Gastrocnemius medialis (tissue), 4 donors: ENCODE data around the gene CFAP45. TPM values are rescaled to one million over a fixed set of nuclear protein-coding genes. Genes with fewer than 3 reads are reported as not detected.
A peak's percentile ranks its signal among the peaks of the same experiment; 100 is the strongest.

Experiments used
- ATAC-seq, 2 donors: fragments of 150-250 bp; one replicate each; pipeline ENCODE4 v1.9.1; 2016
- DNase-seq, 2 donors: peaks; one replicate each; pipeline ENCODE4 v3.0.0-alpha.2; 2019
- H3K27ac ChIP-seq, 4 donors: fragments of 200-600 bp; sonication (generic); 1 replicate in 1 of 4; 2 replicates in 3 of 4; pipeline ENCODE4 v1.5.1; 2016 to 2018; ENCODE audit warnings: mild to moderate bottlenecking in 2 of 4, moderate library complexity in 1 of 4
- H3K27me3 ChIP-seq, 3 donors: fragments of 200-600 bp; sonication (generic) in 2 of 3; 1 replicate in 1 of 3; 2 replicates in 2 of 3; pipeline versions ENCODE4 v1.5.1 to v1.6.0; 2016 to 2019; ENCODE audit warnings: mild to moderate bottlenecking in 1 of 3, moderate library complexity in 1 of 3
- H3K36me3 ChIP-seq, 2 donors: fragments of 200-600 bp; sonication (generic) in 1 of 2; one replicate each; pipeline ENCODE4 v1.5.1; 2017 to 2018
- H3K4me1 ChIP-seq, 2 donors: fragments of 200-600 bp; sonication (generic) in 1 of 2; one replicate each; pipeline ENCODE4 v1.5.1; 2016 to 2017; ENCODE audit warnings: mild to moderate bottlenecking in 2 of 2
- H3K4me3 ChIP-seq, 4 donors: fragments of 200-600 bp; sonication (generic) in 3 of 4; 1 replicate in 1 of 4; 2 replicates in 3 of 4; pipeline ENCODE4 v1.5.1; 2016 to 2019; ENCODE audit warnings: mild to moderate bottlenecking in 2 of 4
- H3K9me3 ChIP-seq, 3 donors: fragments of 200-600 bp; sonication (generic) in 2 of 3; 1 replicate in 1 of 3; 2 replicates in 2 of 3; pipeline ENCODE4 v1.5.1; 2016 to 2019
- POLR2A ChIP-seq, 2 donors: fragments of 450-650 bp; IDR thresholded peaks; one replicate each; pipeline ENCODE4 v1.6.1; 2017; ENCODE audit warnings: antibody characterized with exemption in 2 of 2, mild to moderate bottlenecking in 2 of 2, moderate library complexity in 2 of 2
- in situ Hi-C, 4 donors: fragments of 200-750 bp; cut with MboI; loops; one replicate each; pipeline versions ENCODE4 v1.15.0 to v1.8.0; 2017; ENCODE audit warnings: low sequenced_read_pairs in 4 of 4
- intact Hi-C: fragments of 100-400 bp; cut with DNase I; formaldehyde crosslinking; loops from one replicate; pipeline ENCODE4 v1.15.1; 2023; ENCODE audit warnings: low total_unique reads
- total RNA-seq, 4 donors: library from RNA; depleted of rRNA; stranded (reverse); fragments of >200 nt; gene quantifications; one replicate each; pipeline versions ENCODE4 v1.1.0 to v1.2.3, GENCODE V29; 2016
- TF ChIP-seq, protein P1 (sequence below), 5 experiments: fragments of 450-650 bp in 3 of 5; fragments of 200-600 bp in 2 of 5; sonication (generic) in 2 of 5; IDR thresholded peaks in 4 of 5; conservative IDR thresholded peaks in 1 of 5; 1 replicate in 4 of 5; 2 replicates in 1 of 5; pipeline ENCODE4 v1.5.1; 2016 to 2019; ENCODE audit warnings: antibody characterized with exemption in 5 of 5, mild to moderate bottlenecking in 3 of 5, moderate library complexity in 3 of 5

The CFAP45 gene
- total RNA-seq, 4 donors from 2014 or later: not detected

- DNase-seq: no peak
- intact Hi-C loops (loop anchor here (10.0 kb wide), 1 partner anchor 73 kb away; no protein-coding TSS in a partner anchor), in situ Hi-C loops (no loop called here)
Measured at GRCh38 chr1:159927849-159928431, 28.0 kb upstream of the CFAP45 start.

DNA sequence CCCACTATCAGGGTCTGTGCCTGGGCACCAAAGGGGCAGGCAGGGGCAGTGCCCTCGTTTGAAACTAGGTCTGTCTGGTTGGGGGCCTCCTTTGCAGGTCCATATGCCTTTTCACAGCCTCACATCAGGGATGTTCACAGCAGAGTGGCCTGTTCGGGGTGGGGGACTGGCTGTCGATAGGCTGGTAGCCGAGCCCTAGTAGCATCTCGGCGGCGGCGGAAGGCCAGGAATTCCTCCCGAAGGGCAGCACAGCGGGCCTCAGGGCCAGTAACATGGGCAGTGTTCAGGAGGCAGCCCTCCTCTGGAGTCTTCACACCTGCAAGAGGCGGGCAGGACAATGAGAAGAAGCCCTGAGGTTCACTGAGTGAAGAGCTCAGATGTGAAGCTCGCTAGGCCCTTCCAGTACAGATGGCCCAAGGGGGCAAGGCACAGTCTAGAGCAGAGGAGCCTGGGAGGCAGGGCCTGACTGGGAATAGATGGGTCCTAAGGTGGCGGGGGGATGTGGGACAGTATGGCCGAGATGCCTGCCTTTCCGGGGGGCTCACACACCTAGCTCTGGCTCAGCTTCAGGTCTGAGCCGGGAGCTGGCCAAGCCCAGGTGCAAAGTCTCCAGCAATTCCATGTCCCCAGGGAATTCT is 27.4 kb upstream of the CFAP45 start:
- in situ Hi-C loops: no loop called here
- Histone ChIP-seq H3K9me3 (no peaks in the 10 kb centered on the region), H3K27me3 (peaks cover 16 to 24% (median 19%) of the 10 kb centered on the region in 3 donors), H3K27ac (no peak overlapping the region), H3K36me3 (no peaks in the 10 kb centered on the region), H3K4me3 (no peak overlapping the region), H3K4me1 (peaks cover 0 to 5% of the 10 kb centered on the region in 2 donors)
- intact Hi-C loops: loop anchor here (10.0 kb wide), 1 partner anchor 73 kb away; no protein-coding TSS in a partner anchor
- no peak for DNase-seq
- ATAC-seq: no peak
- TF ChIP-seq, protein P1, sequence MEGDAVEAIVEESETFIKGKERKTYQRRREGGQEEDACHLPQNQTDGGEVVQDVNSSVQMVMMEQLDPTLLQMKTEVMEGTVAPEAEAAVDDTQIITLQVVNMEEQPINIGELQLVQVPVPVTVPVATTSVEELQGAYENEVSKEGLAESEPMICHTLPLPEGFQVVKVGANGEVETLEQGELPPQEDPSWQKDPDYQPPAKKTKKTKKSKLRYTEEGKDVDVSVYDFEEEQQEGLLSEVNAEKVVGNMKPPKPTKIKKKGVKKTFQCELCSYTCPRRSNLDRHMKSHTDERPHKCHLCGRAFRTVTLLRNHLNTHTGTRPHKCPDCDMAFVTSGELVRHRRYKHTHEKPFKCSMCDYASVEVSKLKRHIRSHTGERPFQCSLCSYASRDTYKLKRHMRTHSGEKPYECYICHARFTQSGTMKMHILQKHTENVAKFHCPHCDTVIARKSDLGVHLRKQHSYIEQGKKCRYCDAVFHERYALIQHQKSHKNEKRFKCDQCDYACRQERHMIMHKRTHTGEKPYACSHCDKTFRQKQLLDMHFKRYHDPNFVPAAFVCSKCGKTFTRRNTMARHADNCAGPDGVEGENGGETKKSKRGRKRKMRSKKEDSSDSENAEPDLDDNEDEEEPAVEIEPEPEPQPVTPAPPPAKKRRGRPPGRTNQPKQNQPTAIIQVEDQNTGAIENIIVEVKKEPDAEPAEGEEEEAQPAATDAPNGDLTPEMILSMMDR (IDR thresholded peaks at IDR 0.05 in 4 of 5, conservative IDR thresholded peaks at IDR 0.05 in 1 of 5): no peak
- no peak for TF ChIP-seq POLR2A (IDR thresholded peaks at IDR 0.05)

More at GRCh38 chr1:159927849-159928431, 28.0 kb upstream of the CFAP45 start:
- peaks cover 0 to 3% of the 10 kb centered on the region in 2 donors for H3K4me1 ChIP-seq
- no peak for ATAC-seq
- no peak for TF ChIP-seq POLR2A (IDR thresholded peaks at IDR 0.05)
- TF ChIP-seq, protein P1 (IDR thresholded peaks at IDR 0.05 in 4 of 5, conservative IDR thresholded peaks at IDR 0.05 in 1 of 5): no peak
- H3K4me3 ChIP-seq: no peak overlapping the region
- no peaks in the 10 kb centered on the region for H3K36me3 ChIP-seq
- no peak overlapping the region for H3K27ac ChIP-seq
- no peaks in the 10 kb centered on the region for H3K9me3 ChIP-seq
- peaks cover 16 to 24% (median 19%) of the 10 kb centered on the region in 3 donors for H3K27me3 ChIP-seq

- in situ Hi-C loops: no loop called here
- ATAC-seq: no peak
- peak overlapping the region; percentile 84 to 94 (median 91) for H3K27ac ChIP-seq
- H3K36me3 ChIP-seq: no peaks in the 10 kb centered on the region
- peaks cover 11 to 12% of the 10 kb centered on the region in 2 donors for H3K4me1 ChIP-seq
- intact Hi-C loops: loop anchor here (10.0 kb wide), 1 partner anchor 71 kb away; no protein-coding TSS in a partner anchor
- peaks cover 16 to 24% (median 19%) of the 10 kb centered on the region in 3 donors for H3K27me3 ChIP-seq
- DNase-seq: no peak
- peak overlapping the region; percentile 74 to 77 (median 76) for H3K4me3 ChIP-seq
- no peaks in the 10 kb centered on the region for H3K9me3 ChIP-seq
- TF ChIP-seq POLR2A (IDR thresholded peaks at IDR 0.05): peak in 1 of 2 donors; percentile 39
- TF ChIP-seq, protein P1 (IDR thresholded peaks at IDR 0.05 in 4 of 5, conservative IDR thresholded peaks at IDR 0.05 in 1 of 5): no peak
Measured at GRCh38 chr1:159925719-159926078, 25.7 kb upstream of the CFAP45 start.

DNA sequence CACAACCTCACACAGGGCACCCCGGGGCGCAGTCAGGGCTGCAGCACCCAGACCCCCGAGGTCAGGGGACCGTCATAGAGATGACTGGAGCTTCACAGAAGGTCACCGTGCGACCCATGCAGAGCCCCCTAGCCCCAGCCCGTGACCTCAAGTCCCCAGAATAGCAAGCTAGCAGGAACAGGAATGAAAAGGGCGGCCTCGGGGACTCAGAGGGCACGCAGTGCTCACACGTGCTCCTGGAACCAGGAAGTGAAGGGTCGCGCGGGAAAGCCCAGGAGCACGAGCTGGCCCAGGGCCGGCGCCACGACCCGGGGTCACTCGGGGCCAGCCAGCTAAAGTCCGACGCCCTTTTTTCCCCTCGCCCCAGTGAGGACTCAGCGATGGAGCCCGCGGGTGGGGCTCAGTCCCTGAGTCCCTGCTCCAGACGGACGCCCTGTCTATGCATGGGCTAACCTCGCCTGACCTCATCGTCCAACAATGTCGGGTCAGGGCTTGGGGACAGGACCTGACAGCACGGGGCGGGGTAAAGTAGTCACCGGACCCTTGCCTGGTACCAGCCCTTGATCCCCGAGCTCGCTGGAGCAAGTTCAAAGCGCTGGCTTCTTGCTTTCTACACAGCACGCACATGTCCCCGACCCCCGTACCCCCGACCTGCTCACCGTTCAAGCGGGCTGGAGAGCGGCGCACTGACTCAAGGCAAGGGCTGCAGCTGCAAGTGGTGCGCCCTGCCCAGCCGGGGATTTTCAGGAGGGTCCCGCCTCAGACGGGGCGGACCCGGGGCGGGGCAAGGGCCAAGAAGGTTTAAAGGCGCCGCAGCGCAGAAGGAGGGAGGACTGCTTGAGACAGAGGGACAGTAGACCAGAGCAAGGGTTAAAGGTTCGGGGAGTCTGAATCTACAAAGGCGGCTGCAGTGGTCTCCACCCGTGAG is 25.1 kb upstream of the CFAP45 start, which contains the start of gene TAGLN2:
Gene TAGLN2 (minus strand): TSS at position 717 of the 928 bp plus-strand sequence. CDS start 4,998 bp downstream, outside the sequence.
- peaks cover 0 to 3% of the 10 kb centered on the region in 2 donors for H3K36me3 ChIP-seq
- ATAC-seq (peak; percentile 49 to 53), DNase-seq (peak; percentile 69 to 71)
- peak; percentile 62 to 87 for TF ChIP-seq POLR2A (IDR thresholded peaks at IDR 0.05)
- TF ChIP-seq, protein P1 (IDR thresholded peaks at IDR 0.05 in 4 of 5, conservative IDR thresholded peaks at IDR 0.05 in 1 of 5): no peak
- intact Hi-C loops (loop anchor here (10.0 kb wide), 1 partner anchor 70 kb away; no protein-coding TSS in a partner anchor), in situ Hi-C loops (no loop called here)
- H3K27ac ChIP-seq: peak within 1 kb of the TSS; percentile 84 to 94 (median 91)
- peaks cover 16 to 24% (median 19%) of the 10 kb centered on the region in 3 donors for H3K27me3 ChIP-seq
- peaks cover 12 to 16% of the 10 kb centered on the region in 2 donors for H3K4me1 ChIP-seq
- peak within 1 kb of the TSS; percentile 74 to 77 (median 76) for H3K4me3 ChIP-seq
- H3K9me3 ChIP-seq: no peaks in the 10 kb centered on the region
